NB4 (cell line): ENCODE results near the gene CLCNKB.

Experiments
- DNase-seq: peaks from one replicate; pipeline ENCODE4 v3.0.0; 2010; ENCODE audit warnings: low read depth
- H3K4me3 ChIP-seq: one replicate; pipeline ENCODE4 v1.5.1; 2011; ENCODE audit warnings: mild to moderate bottlenecking, low read depth, low read length, moderate library complexity
- MYC ChIP-seq: IDR thresholded peaks from 2 replicates; pipeline ENCODE4 v1.6.1; 2011; ENCODE audit warnings: low read depth, low read length
- POLR2A ChIP-seq: IDR thresholded peaks from 2 replicates; pipeline ENCODE4 v1.6.1; 2011; ENCODE audit warnings: mild to moderate bottlenecking; ENCODE audit not compliant: insufficient read length; ENCODE audit errors: extremely low read depth
- TF ChIP-seq, protein P1 (sequence below): IDR thresholded peaks from one replicate; pipeline ENCODE4 v1.5.1; 2012; ENCODE audit warnings: low read depth, low read length
- TF ChIP-seq, protein P2 (sequence below): IDR thresholded peaks from 2 replicates; pipeline ENCODE4 v1.6.1; 2011; ENCODE audit warnings: low read depth, low read length

The CLCNKB gene

DNA sequence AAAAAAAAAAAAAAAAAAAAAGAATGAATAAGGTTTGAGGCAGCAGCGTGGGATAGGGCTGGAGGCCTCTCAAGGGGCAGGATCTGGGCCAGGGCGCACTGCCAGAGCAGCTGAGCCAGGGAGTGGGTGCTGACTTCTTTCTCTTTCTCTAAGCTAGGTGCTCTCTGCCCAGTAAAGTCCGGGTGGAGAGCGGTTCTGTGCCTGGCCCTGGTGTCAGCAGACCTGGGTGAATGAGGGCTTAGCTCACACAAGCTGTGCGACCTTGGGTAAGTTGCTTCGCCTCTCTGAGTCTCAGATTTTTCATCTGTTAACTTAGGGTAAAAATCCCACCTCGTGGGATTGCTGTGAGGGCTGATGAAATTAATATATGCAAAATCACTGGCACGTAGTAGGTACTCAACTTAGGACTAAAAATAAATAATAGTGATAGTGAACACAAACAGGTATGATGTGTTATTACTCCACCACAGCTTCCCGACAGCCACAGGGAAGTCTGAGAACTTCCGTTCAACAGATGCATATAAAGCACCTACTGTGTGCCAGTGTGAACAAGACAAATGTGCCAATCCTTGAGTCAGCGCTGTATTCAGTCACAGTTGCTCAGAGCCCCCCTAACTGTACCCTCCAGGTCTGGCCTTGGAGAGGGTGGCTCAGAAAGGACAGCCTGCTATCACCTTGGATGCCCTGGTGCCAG, 31.9 kb downstream of the CLCNKB start:
- DNase-seq, result no peak

DNA sequence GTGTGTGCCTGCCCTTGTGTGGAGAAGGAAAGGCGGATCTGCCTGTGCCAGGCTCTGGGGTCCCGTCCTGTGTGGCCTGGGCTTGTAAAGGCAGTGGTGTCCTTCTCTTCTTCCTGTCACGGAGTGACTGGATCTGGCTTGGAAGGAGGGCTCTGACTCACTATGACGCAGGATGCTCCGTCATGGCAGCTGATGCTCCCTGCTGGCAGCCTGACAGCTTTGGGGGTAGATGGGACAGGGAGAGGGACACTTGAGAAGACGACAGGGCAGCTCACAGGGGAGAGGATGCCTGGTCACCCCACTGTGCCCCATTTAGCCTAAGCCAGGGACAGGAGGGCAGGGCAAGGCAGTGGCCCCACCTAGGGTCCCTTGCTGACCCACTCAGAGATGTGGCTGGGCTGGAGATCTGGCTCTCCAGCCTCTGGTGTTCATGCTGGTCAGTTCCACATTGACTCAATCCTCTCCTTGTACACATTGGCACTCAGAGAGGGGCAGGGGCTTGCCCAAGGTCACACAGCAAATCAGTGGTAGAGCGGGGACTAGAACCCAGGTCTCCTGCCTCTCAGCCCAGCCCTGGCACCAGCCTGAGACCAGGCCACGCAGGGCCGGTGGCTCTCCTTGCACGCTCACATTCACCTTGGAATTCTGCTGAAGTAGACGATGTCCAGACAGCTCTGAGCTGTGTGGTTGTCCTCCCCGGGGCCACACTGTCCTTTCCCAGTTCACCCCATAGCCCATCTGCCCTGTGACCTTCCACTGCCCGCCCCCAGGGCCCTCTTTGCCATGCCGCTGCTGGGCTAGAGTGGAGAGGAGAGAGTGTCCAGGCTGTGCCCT, 32.7 kb downstream of the CLCNKB start:
- H3K4me3 ChIP-seq, result no peak overlapping the region
- TF ChIP-seq, protein P1, sequence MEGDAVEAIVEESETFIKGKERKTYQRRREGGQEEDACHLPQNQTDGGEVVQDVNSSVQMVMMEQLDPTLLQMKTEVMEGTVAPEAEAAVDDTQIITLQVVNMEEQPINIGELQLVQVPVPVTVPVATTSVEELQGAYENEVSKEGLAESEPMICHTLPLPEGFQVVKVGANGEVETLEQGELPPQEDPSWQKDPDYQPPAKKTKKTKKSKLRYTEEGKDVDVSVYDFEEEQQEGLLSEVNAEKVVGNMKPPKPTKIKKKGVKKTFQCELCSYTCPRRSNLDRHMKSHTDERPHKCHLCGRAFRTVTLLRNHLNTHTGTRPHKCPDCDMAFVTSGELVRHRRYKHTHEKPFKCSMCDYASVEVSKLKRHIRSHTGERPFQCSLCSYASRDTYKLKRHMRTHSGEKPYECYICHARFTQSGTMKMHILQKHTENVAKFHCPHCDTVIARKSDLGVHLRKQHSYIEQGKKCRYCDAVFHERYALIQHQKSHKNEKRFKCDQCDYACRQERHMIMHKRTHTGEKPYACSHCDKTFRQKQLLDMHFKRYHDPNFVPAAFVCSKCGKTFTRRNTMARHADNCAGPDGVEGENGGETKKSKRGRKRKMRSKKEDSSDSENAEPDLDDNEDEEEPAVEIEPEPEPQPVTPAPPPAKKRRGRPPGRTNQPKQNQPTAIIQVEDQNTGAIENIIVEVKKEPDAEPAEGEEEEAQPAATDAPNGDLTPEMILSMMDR, result no peak
- TF ChIP-seq, protein P2, sequence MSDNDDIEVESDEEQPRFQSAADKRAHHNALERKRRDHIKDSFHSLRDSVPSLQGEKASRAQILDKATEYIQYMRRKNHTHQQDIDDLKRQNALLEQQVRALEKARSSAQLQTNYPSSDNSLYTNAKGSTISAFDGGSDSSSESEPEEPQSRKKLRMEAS, result no peak
- TF ChIP-seq MYC (no peak), POLR2A (no peak)
- peak; percentile 33 for DNase-seq

More for the DNA sequence above, 31.9 kb downstream of the CLCNKB start:
- H3K4me3 ChIP-seq, result no peak overlapping the region
- TF ChIP-seq, protein P2, result no peak
- TF ChIP-seq POLR2A (no peak), MYC (no peak)
- TF ChIP-seq, protein P1, result no peak

DNA sequence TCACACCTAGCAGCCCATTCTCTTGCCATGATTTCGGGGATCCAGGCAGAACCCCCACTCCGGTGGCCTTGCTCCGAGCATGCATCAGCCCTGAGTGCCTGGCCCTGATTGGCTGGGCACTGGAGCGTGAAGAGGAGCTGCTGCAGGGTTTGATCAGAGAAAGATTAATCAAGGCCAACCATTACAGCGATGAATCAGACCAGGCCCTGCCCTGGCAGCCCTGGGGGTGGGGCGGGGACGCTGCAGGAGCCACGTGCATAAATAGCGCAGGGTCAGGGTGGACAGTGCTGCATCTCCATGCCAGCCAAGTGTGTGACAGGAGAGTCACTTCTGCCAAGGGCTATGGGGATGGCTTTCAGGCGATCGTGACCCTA, 33.3 kb downstream of the CLCNKB start:
- H3K4me3 ChIP-seq, result no peak overlapping the region
- TF ChIP-seq, protein P2, result no peak
- TF ChIP-seq MYC, result no peak
- TF ChIP-seq, protein P1, result no peak
- TF ChIP-seq POLR2A, result no peak
- no peak for DNase-seq

DNA sequence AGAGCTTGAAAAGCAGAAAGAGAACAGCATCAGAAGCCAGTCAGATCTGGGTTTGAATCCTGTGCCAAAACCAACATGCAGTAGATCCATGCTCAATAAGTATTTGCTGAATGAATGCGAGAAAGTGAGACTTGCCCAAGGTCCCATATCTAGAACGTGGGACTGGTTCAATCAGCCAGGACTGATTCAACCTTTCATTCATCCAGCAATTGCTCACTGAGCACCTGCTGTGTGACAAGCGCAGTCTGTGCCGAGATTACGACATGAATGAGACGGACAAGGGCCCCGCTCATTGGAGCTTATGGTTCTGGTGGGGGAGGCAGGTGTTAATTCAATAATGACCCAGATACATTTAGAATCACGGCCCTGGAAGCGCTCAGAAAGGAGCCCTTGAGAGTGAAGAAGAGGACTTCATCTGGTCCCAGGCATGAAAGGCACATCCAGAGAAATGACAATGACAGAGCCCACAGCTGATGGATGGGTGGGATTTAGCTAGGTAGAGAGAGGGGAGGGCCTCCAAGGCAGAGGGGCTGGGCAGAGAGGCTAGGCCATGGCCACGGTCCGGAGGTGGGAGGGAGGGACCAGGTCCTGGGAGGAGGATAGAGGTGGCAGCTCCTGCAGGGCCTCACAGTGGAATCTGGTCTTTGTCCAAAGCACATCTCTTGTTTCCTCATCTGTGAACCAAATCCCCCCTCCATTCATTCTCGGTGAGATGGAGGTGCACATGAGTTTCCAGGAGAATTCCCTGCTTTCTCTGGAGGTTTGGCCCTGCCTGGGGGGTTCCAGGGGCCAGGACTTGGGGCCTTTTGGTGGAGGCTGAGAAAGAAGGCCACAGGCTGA, 34.0 kb downstream of the CLCNKB start:
- TF ChIP-seq MYC, result no peak
- TF ChIP-seq POLR2A, result no peak
- TF ChIP-seq, protein P1, result no peak
- TF ChIP-seq, protein P2, result no peak
- no peak for DNase-seq
- H3K4me3 ChIP-seq, result no peak overlapping the region

DNA sequence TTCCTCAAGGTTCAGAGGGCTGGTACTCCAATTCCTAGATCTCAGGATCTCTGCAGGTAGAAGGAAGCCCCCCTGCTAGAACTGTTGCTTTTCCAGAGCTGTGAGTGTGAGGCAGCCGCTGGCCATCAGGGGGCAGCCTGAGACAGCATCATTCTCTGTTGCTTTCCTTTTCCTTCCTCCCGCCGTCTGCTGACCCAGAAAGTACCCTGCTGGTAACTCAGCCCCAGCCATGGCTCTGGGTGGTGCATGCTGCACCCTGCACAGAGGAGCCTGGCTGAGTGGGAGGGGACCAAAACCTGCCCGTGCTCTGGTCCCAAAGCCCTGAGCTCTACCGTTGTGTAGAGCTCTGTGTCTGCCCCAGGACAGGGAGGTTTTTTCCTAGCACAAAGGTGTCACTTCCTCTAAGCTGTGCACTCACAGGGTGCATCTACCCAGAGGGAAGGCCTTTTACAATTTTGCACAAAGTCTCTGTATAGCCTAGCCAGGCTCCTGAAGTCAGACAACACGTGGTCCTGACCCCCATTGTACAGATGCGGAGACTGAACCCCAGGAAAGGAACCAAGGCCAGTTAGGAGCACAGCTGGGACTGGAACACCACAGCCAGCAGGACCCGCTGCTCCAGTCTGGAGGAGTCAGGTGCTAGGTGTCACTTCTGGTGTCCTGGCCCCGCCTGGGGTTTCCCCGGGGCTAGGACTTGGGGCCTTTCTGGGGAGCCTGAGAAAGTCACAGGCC, 35.5 kb downstream of the CLCNKB start:
- TF ChIP-seq, protein P2, result no peak
- no peak for TF ChIP-seq POLR2A
- TF ChIP-seq MYC, result 0 out of 2 replicates have a peak, but pooled peaks have one; percentile 18
- TF ChIP-seq, protein P1, result peak; percentile 86
- DNase-seq, result peak; percentile 69
- no peak overlapping the region for H3K4me3 ChIP-seq
